ENCODE measurements around the gene RAB21.

- TF ChIP-seq TAF1 (IDR thresholded peaks at IDR 0.05; ENCODE audit: low read depth) (no peak), REST (IDR thresholded peaks at IDR 0.05; ENCODE audit: low read depth) (no peak), TEAD4 (IDR thresholded peaks at IDR 0.05) (no peak)
Measured at GRCh38 chr12:71848212-71848611, 93.5 kb downstream of the RAB21 start.

All from Ishikawa (cell line).